ENCODE results near the gene GCK.

GRCh38 chr7:44112997-44113763 lies 76.1 kb downstream of the GCK start:
- no peak for TF ChIP-seq CTCF (IDR thresholded peaks at IDR 0.05)
- no peak for TF ChIP-seq POLR2A (IDR thresholded peaks at IDR 0.05)
